IPS-15b (cell line): ENCODE results near the gene LIN28B.
"Not testable (repeated sequence)": the region's sequence is repeated elsewhere in the genome, so short reads cannot be mapped to it uniquely, and the experiment has no call there.

Experiments
- H3K27me3 ChIP-seq: one replicate; pipeline ENCODE4 v1.6.1; 2013; ENCODE audit warnings: low read length; ENCODE audit not compliant: control insufficient read depth, insufficient read depth
- H3K36me3 ChIP-seq: one replicate; pipeline ENCODE4 v1.6.1; 2013; ENCODE audit warnings: low read length; ENCODE audit not compliant: control insufficient read depth, insufficient read depth
- H3K4me1 ChIP-seq: one replicate; pipeline ENCODE4 v1.6.1; 2013; ENCODE audit warnings: mild to moderate bottlenecking, low read length; ENCODE audit not compliant: control insufficient read depth, insufficient read depth
- H3K4me3 ChIP-seq: one replicate; pipeline ENCODE4 v1.5.1; 2013; ENCODE audit warnings: low read depth, low read length
- H3K9ac ChIP-seq: one replicate; pipeline ENCODE4 v1.6.1; 2013; ENCODE audit warnings: low read depth, mild to moderate bottlenecking, low read length
- H3K9me3 ChIP-seq: one replicate; pipeline ENCODE4 v1.6.1; 2013; ENCODE audit warnings: mild to moderate bottlenecking, low read length; ENCODE audit not compliant: control insufficient read depth, insufficient read depth

LIN28B gene

DNA sequence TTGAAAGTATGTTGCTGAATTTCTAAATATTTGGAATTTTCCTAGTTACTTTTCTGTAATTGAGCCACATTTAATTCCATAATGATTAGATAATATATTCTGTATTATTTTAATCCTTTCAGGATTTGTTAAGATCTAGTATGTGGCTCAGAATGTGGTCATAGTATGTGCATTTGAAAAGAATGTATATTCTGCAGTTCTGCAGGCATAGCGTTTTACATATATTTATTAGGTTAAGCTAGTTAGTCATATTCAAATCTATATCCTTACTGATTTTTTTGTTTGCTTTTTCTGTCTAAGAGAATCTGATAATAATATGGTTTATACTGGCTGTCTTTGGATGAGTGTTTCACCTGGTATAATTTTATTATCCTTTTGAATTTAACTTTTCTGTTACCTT, 33.2 kb downstream of the LIN28B start:
- Histone ChIP-seq H3K9ac (no peak overlapping the region), H3K4me3 (no peak overlapping the region), H3K36me3 (peaks cover 3% of the 10 kb centered on the region), H3K27me3 (no peaks in the 10 kb centered on the region), H3K4me1 (no peaks in the 10 kb centered on the region), H3K9me3 (no peaks in the 10 kb centered on the region)

GRCh38 chr6:104991062-104991461, 34.2 kb downstream of the LIN28B start:
- H3K9me3 ChIP-seq, H3K4me1 ChIP-seq: not testable (repeated sequence)

GRCh38 chr6:104993576-104993975, 36.7 kb downstream of the LIN28B start:
- not testable (repeated sequence) for H3K9ac ChIP-seq, H3K4me3 ChIP-seq, H3K9me3 ChIP-seq, H3K36me3 ChIP-seq, H3K4me1 ChIP-seq, H3K27me3 ChIP-seq

More at GRCh38 chr6:104991062-104991461, 34.2 kb downstream of the LIN28B start:
- H3K9ac ChIP-seq, H3K4me3 ChIP-seq, H3K27me3 ChIP-seq, H3K36me3 ChIP-seq: not testable (repeated sequence)

DNA sequence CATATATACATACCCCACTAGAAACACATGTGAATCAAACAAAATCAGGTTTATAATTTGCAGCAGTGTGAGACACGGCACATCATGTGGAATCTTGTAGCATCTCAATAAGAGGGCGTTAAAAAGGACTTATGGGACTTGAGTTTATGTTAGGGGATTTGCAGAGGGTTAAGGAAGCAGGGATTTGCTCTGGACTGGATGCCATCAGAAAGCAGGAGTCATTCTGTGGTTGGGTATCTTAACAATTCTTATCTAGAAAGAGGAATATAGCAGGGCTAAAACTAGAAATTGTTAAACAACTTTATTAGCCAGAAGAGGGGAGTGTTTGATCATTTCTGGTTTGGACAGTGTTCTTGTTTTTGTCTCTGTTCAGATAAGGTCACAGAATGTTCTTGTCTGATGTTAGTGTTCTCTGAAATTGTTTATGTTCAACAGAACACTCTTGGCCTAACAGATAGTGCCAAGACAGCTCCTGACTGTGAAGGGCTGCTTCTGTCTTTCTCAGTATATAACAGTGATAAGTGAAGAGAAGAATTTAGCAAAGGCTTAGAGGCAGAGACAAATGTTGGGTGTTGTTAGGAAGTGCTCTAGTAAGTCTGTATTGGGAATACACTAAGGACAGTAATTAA, 39.2 kb downstream of the LIN28B start:
- H3K4me3 ChIP-seq, result no peak overlapping the region
- H3K9ac ChIP-seq, result no peak overlapping the region
- no peaks in the 10 kb centered on the region for H3K27me3 ChIP-seq
- H3K36me3 ChIP-seq, result peaks cover 3% of the 10 kb centered on the region
- H3K9me3 ChIP-seq, result no peaks in the 10 kb centered on the region
- H3K4me1 ChIP-seq, result no peaks in the 10 kb centered on the region

DNA sequence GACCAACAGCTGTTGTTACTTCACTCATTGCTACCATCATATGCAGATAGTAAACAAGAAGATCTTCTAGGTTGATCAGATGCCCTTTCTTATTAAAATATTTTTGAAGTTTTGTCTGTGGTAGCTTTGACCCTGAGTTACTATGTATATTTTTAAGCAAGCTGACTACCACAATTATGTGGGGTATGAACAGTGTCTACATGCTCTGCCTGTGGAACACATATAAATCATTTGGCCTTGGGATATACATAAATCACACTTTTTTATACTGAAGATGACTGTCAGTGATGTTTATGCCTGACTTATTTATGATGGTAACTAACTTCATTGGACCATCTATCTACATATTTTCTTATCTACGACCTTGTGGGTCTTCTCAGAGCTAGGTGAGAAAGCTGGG, 44.2 kb downstream of the LIN28B start:
- Histone ChIP-seq H3K9me3 (no peaks in the 10 kb centered on the region), H3K4me1 (no peaks in the 10 kb centered on the region), H3K27me3 (no peaks in the 10 kb centered on the region), H3K4me3 (no peak overlapping the region), H3K36me3 (no peaks in the 10 kb centered on the region), H3K9ac (no peak overlapping the region)

DNA sequence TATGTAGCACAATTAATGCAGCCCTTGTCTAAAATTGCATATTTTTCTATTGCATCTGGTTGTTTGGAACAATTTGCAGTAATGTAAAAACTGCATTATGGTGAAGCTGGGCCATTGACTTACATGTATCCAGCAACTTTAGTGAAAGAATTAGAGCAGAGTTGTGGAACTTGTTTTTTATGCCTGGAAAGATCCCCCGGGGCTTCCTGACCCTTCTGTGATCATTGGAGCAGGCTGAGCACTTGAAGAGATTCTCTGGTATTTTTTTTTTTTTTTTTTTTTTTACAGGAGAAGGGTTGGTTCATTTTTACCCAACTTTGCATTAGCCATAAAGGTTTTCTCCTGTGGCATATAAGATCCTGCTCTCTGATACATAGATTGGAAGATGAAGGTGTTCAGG, 45.0 kb downstream of the LIN28B start:
- no peaks in the 10 kb centered on the region for H3K4me1 ChIP-seq
- no peaks in the 10 kb centered on the region for H3K36me3 ChIP-seq
- H3K9ac ChIP-seq, result no peak overlapping the region
- no peak overlapping the region for H3K4me3 ChIP-seq
- H3K27me3 ChIP-seq, result no peaks in the 10 kb centered on the region
- no peaks in the 10 kb centered on the region for H3K9me3 ChIP-seq

GRCh38 chr6:105005451-105005850, 48.5 kb downstream of the LIN28B start:
- H3K27me3 ChIP-seq, result no peaks in the 10 kb centered on the region
- no peaks in the 10 kb centered on the region for H3K4me1 ChIP-seq
- no peaks in the 10 kb centered on the region for H3K9me3 ChIP-seq
- H3K36me3 ChIP-seq, result no peaks in the 10 kb centered on the region
- H3K9ac ChIP-seq, result no peak overlapping the region
- no peak overlapping the region for H3K4me3 ChIP-seq

DNA sequence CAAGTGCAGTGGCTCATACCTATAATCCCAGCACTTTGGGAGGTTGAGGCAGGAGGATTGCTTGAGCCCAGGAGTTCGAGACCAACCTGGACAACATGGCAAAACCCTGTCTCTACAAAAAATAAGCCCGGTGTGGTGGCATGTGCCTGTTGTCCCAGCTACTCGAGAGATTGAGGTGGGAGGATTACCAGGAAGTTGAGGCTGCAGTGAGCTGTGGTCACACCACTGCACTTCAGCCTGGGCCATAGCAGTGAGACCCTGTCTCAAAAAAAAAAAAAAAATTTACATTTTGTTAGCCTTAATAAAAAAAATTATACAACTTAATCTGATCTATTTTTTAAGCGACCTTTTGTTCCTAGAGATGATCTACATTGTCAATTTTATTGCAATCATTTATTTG, 56.6 kb downstream of the LIN28B start:
- H3K4me3 ChIP-seq, H3K4me1 ChIP-seq, H3K27me3 ChIP-seq, H3K9ac ChIP-seq, H3K36me3 ChIP-seq, H3K9me3 ChIP-seq: not testable (repeated sequence)

GRCh38 chr6:105014448-105014847, 57.5 kb downstream of the LIN28B start:
- H3K4me3 ChIP-seq, result no peak overlapping the region
- H3K27me3 ChIP-seq, result no peaks in the 10 kb centered on the region
- no peak overlapping the region for H3K9ac ChIP-seq
- peaks cover 5% of the 10 kb centered on the region for H3K4me1 ChIP-seq
- no peaks in the 10 kb centered on the region for H3K36me3 ChIP-seq
- no peaks in the 10 kb centered on the region for H3K9me3 ChIP-seq

GRCh38 chr6:105014954-105015353, 58.0 kb downstream of the LIN28B start:
- H3K36me3 ChIP-seq, result no peaks in the 10 kb centered on the region
- no peaks in the 10 kb centered on the region for H3K9me3 ChIP-seq
- H3K4me3 ChIP-seq, result no peak overlapping the region
- no peaks in the 10 kb centered on the region for H3K27me3 ChIP-seq
- peaks cover 5% of the 10 kb centered on the region for H3K4me1 ChIP-seq
- no peak overlapping the region for H3K9ac ChIP-seq

DNA sequence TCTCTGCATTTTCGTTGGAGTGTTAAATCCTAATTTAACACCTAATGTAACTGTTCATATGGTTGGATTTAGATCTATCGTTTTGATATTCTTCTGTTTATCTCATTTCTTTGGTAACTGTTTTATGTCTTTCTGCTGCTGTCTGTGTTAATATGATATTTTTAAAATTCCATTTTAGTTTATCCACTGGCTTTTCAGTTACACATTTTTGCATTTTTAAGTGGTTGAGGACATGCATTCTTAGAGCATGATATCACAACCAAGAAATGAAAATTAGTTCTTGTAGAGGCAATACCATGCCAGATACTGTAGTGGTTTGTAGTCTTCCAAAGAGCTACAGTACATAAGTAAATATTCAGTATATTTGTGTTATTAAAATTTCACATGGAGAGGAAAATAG, 58.6 kb downstream of the LIN28B start:
- H3K9ac ChIP-seq, result no peak overlapping the region
- no peaks in the 10 kb centered on the region for H3K36me3 ChIP-seq
- H3K4me3 ChIP-seq, result no peak overlapping the region
- no peaks in the 10 kb centered on the region for H3K9me3 ChIP-seq
- peaks cover 5% of the 10 kb centered on the region for H3K4me1 ChIP-seq
- no peaks in the 10 kb centered on the region for H3K27me3 ChIP-seq

DNA sequence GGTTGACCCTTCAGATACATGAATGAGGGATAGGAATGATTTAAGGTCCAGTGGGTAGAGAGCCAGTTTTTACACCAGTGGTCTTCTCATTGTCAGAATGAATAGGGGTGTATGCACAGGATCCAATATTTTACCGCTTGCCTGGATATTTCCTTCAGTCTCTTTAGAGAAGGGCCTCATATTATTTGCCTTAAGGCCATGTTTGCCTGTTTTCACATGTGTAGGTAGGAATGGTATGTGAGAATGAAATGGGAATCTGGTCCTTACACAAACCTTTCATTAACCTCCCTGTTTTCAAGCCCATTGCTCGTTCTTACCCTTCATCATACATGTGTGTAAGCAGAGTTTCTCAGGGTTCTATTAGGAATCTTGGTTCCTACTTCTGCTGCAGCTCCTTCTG, 62.4 kb downstream of the LIN28B start:
- Histone ChIP-seq H3K4me3 (no peak overlapping the region), H3K9ac (no peak overlapping the region), H3K27me3 (no peaks in the 10 kb centered on the region), H3K4me1 (peaks cover 5% of the 10 kb centered on the region), H3K36me3 (no peaks in the 10 kb centered on the region), H3K9me3 (no peaks in the 10 kb centered on the region)
